Measurements from ENCODE around the gene STAG1. TPM values are rescaled to one million over a fixed set of nuclear protein-coding genes. Genes with fewer than 3 reads are reported as not detected.

Gene STAG1
- polyA plus RNA-seq, 1 donor from 2014 or later, result 30.8 TPM

DNA sequence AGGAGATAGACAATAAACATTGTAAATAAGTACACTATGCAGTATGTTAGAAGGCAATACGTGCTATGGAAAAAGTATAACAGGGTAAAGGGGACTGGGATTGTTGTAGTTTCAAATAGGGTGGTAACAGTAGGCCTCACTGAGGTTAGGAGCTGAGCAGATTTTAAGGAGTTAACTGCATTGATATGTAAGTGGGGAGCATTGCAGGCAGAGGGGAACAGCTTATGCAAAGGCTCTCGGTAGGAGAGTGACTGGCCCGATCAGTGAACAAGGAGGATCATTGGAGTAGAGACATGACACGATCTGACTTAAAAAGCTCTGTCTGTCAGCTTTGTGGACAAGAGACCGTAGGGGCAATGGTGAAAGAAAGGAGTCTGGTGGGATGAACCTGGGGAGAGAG, 455.2 kb downstream of the STAG1 start:
- no peaks in the 10 kb centered on the region for H3K27me3 ChIP-seq (ENCODE audit: insufficient read depth, low read depth, low read length)
- H4K20me1 ChIP-seq (ENCODE audit: insufficient read depth), result no peaks in the 10 kb centered on the region
- H3K4me3 ChIP-seq (ENCODE audit: low read length), result no peak overlapping the region
- TF ChIP-seq MXI1 (conservative IDR thresholded peaks at IDR 0.05; ENCODE audit: poor library complexity, severe bottlenecking) (no peak), RAD21 (conservative IDR thresholded peaks at IDR 0.05) (no peak), EZH2 (IDR thresholded peaks at IDR 0.05; ENCODE audit: borderline replicate concordance, insufficient read depth, low read length, poor library complexity, severe bottlenecking) (no peak), TAF1 (IDR thresholded peaks at IDR 0.05; ENCODE audit: low read depth) (no peak), EP300 (conservative IDR thresholded peaks at IDR 0.05; ENCODE audit: poor library complexity, severe bottlenecking) (no peak), POLR2AphosphoS5 (IDR thresholded peaks at IDR 0.05) (no peak)
- TF ChIP-seq, protein P1, sequence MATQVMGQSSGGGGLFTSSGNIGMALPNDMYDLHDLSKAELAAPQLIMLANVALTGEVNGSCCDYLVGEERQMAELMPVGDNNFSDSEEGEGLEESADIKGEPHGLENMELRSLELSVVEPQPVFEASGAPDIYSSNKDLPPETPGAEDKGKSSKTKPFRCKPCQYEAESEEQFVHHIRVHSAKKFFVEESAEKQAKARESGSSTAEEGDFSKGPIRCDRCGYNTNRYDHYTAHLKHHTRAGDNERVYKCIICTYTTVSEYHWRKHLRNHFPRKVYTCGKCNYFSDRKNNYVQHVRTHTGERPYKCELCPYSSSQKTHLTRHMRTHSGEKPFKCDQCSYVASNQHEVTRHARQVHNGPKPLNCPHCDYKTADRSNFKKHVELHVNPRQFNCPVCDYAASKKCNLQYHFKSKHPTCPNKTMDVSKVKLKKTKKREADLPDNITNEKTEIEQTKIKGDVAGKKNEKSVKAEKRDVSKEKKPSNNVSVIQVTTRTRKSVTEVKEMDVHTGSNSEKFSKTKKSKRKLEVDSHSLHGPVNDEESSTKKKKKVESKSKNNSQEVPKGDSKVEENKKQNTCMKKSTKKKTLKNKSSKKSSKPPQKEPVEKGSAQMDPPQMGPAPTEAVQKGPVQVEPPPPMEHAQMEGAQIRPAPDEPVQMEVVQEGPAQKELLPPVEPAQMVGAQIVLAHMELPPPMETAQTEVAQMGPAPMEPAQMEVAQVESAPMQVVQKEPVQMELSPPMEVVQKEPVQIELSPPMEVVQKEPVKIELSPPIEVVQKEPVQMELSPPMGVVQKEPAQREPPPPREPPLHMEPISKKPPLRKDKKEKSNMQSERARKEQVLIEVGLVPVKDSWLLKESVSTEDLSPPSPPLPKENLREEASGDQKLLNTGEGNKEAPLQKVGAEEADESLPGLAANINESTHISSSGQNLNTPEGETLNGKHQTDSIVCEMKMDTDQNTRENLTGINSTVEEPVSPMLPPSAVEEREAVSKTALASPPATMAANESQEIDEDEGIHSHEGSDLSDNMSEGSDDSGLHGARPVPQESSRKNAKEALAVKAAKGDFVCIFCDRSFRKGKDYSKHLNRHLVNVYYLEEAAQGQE (IDR thresholded peaks at IDR 0.05; ENCODE audit: borderline replicate concordance), result no peak
- H3F3A ChIP-seq (ENCODE audit: insufficient read depth, low read length, poor library complexity, severe bottlenecking), result no peaks in the 10 kb centered on the region
- H3K79me2 ChIP-seq (replicated peaks; ENCODE audit: insufficient read depth, low read length), result no peaks in the 10 kb centered on the region
- no peak overlapping the region for H2AFZ ChIP-seq (ENCODE audit: low read depth, low read length)
- no peak overlapping the region for H3K9ac ChIP-seq (ENCODE audit: low read length)
- peaks cover 14% of the 10 kb centered on the region for H3K36me3 ChIP-seq (ENCODE audit: insufficient read depth, low read length)
- no peak overlapping the region for H3K27ac ChIP-seq (ENCODE audit: low read length)
- H3K4me2 ChIP-seq (ENCODE audit: low read length), result no peak overlapping the region
- H3K9me3 ChIP-seq (ENCODE audit: low read length), result no peaks in the 10 kb centered on the region
- no peaks in the 10 kb centered on the region for H3K9me2 ChIP-seq (ENCODE audit: insufficient read depth, low read length)

DNA sequence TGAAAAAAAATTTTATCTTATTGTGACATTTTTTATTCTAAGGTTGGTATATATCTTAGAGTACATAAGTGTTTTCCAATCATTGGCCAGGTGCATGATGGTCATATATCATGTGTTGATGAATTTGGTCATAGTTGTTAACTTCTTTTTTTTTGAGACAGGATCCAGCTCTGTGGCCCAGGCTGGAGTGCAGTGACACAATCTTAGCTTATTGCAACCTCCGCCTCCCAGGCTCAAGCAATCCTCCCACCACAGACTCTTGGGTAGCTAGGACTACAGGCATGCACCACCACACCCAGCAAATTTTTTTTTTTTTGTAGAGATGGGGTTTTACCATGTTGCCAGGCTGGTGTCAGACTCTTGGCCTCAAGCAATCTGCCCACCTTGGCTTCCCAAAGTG, 458.0 kb downstream of the STAG1 start:
- Histone ChIP-seq H4K20me1 (ENCODE audit: insufficient read depth) (no peaks in the 10 kb centered on the region), H3K79me2 (replicated peaks; ENCODE audit: insufficient read depth, low read length) (no peaks in the 10 kb centered on the region), H3K4me2 (ENCODE audit: low read length) (no peak overlapping the region), H3K4me3 (ENCODE audit: low read length) (no peak overlapping the region), H3K27ac (ENCODE audit: low read length) (no peak overlapping the region), H3F3A (ENCODE audit: insufficient read depth, low read length, poor library complexity, severe bottlenecking) (no peaks in the 10 kb centered on the region), H3K36me3 (ENCODE audit: insufficient read depth, low read length) (peaks cover 3% of the 10 kb centered on the region), H3K9ac (ENCODE audit: low read length) (no peak overlapping the region), H3K9me3 (ENCODE audit: low read length) (no peaks in the 10 kb centered on the region), H3K27me3 (ENCODE audit: insufficient read depth, low read depth, low read length) (no peaks in the 10 kb centered on the region), H3K9me2 (ENCODE audit: insufficient read depth, low read length) (no peaks in the 10 kb centered on the region), H2AFZ (ENCODE audit: low read depth, low read length) (no peak overlapping the region)
- TF ChIP-seq POLR2AphosphoS5 (IDR thresholded peaks at IDR 0.05) (no peak), TAF1 (IDR thresholded peaks at IDR 0.05; ENCODE audit: low read depth) (no peak), EZH2 (IDR thresholded peaks at IDR 0.05; ENCODE audit: borderline replicate concordance, insufficient read depth, low read length, poor library complexity, severe bottlenecking) (no peak)

DNA sequence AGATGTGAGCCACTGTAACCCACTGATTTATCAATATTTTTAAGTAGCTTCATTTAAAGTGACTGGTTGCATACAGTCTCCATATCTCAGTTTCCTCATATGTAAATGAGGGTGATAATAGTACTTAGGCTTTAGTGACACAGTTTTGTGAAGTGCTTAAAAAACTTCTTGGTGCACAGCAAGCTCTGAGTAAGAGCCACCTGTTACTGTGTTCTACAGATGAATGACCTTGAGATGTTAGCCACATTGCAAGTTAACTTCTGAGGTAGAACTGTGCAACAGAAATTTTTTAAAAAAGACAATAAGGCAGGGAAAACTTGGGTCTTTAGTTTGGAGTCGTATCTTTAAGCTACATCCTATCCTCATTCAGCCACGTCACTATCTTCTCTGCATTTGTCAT, 458.9 kb downstream of the STAG1 start:
- H3K4me3 ChIP-seq (ENCODE audit: low read length), result no peak overlapping the region
- H3K9me3 ChIP-seq (ENCODE audit: low read length), result no peaks in the 10 kb centered on the region
- TF ChIP-seq TAF1 (IDR thresholded peaks at IDR 0.05; ENCODE audit: low read depth), result no peak
- TF ChIP-seq, protein P2, sequence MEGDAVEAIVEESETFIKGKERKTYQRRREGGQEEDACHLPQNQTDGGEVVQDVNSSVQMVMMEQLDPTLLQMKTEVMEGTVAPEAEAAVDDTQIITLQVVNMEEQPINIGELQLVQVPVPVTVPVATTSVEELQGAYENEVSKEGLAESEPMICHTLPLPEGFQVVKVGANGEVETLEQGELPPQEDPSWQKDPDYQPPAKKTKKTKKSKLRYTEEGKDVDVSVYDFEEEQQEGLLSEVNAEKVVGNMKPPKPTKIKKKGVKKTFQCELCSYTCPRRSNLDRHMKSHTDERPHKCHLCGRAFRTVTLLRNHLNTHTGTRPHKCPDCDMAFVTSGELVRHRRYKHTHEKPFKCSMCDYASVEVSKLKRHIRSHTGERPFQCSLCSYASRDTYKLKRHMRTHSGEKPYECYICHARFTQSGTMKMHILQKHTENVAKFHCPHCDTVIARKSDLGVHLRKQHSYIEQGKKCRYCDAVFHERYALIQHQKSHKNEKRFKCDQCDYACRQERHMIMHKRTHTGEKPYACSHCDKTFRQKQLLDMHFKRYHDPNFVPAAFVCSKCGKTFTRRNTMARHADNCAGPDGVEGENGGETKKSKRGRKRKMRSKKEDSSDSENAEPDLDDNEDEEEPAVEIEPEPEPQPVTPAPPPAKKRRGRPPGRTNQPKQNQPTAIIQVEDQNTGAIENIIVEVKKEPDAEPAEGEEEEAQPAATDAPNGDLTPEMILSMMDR (IDR thresholded peaks at IDR 0.05; ENCODE audit: poor library complexity, severe bottlenecking), result no peak
- no peak for TF ChIP-seq RAD21 (conservative IDR thresholded peaks at IDR 0.05)
- no peak for TF ChIP-seq EP300 (conservative IDR thresholded peaks at IDR 0.05; ENCODE audit: poor library complexity, severe bottlenecking)
- TF ChIP-seq SMC3 (conservative IDR thresholded peaks at IDR 0.05; ENCODE audit: poor library complexity), result no peak
- no peak for TF ChIP-seq MXI1 (conservative IDR thresholded peaks at IDR 0.05; ENCODE audit: poor library complexity, severe bottlenecking)
- no peak for TF ChIP-seq POLR2AphosphoS5 (IDR thresholded peaks at IDR 0.05)
- no peak for TF ChIP-seq EZH2 (IDR thresholded peaks at IDR 0.05; ENCODE audit: borderline replicate concordance, insufficient read depth, low read length, poor library complexity, severe bottlenecking)
- TF ChIP-seq, protein P1 (IDR thresholded peaks at IDR 0.05; ENCODE audit: borderline replicate concordance), result no peak
- H3K27me3 ChIP-seq (ENCODE audit: insufficient read depth, low read depth, low read length), result no peaks in the 10 kb centered on the region
- no peak overlapping the region for H3K4me2 ChIP-seq (ENCODE audit: low read length)
- H3K9ac ChIP-seq (ENCODE audit: low read length), result no peak overlapping the region
- H3K27ac ChIP-seq (ENCODE audit: low read length), result no peak overlapping the region
- peaks cover 3% of the 10 kb centered on the region for H3K36me3 ChIP-seq (ENCODE audit: insufficient read depth, low read length)
- no peaks in the 10 kb centered on the region for H3F3A ChIP-seq (ENCODE audit: insufficient read depth, low read length, poor library complexity, severe bottlenecking)
- no peaks in the 10 kb centered on the region for H3K9me2 ChIP-seq (ENCODE audit: insufficient read depth, low read length)
- no peaks in the 10 kb centered on the region for H3K79me2 ChIP-seq (replicated peaks; ENCODE audit: insufficient read depth, low read length)
- no peak overlapping the region for H2AFZ ChIP-seq (ENCODE audit: low read depth, low read length)
- no peaks in the 10 kb centered on the region for H4K20me1 ChIP-seq (ENCODE audit: insufficient read depth)

All from neural cell (in vitro differentiated cells).